GM18499 (cell line): ENCODE data around the gene TAL2.
A peak's percentile ranks its signal among the peaks of the same experiment; 100 is the strongest.

Experiments
- ATAC-seq: cut with Tn5 transposase; IDR thresholded peaks from one replicate; pipeline ENCODE4 v1.9.1; 2021; ENCODE audit warnings: moderate number of reproducible peaks; ENCODE audit not compliant: insufficient read depth, unreplicated experiment

TAL2 gene

GRCh38 chr9:105672711-105673234 is 10.5 kb downstream of the TAL2 start:
- peak; percentile 61 for ATAC-seq

GRCh38 chr9:105673850-105674387 is 11.7 kb downstream of the TAL2 start:
- ATAC-seq = no peak

- no peak for ATAC-seq
These were observed 14.2 kb downstream of the TAL2 start for GRCh38 chr9:105676351-105676923.

GRCh38 chr9:105678163-105678562 is 15.9 kb downstream of the TAL2 start:
- no peak for ATAC-seq

GRCh38 chr9:105678781-105679180 is 16.5 kb downstream of the TAL2 start:
- no peak for ATAC-seq

GRCh38 chr9:105679257-105680022 is 17.2 kb downstream of the TAL2 start:
- no peak for ATAC-seq

GRCh38 chr9:105681313-105681712 is 19.1 kb downstream of the TAL2 start:
- no peak for ATAC-seq

GRCh38 chr9:105681724-105682123 is 19.5 kb downstream of the TAL2 start:
- ATAC-seq = no peak

- no peak for ATAC-seq
These were observed 21.5 kb downstream of the TAL2 start for GRCh38 chr9:105683688-105684275.

GRCh38 chr9:105686936-105687335 is 24.7 kb downstream of the TAL2 start:
- no peak for ATAC-seq

GRCh38 chr9:105690742-105691141 is 28.5 kb downstream of the TAL2 start:
- no peak for ATAC-seq

GRCh38 chr9:105693435-105694189 is 31.4 kb downstream of the TAL2 start:
- peak; percentile 26 for ATAC-seq

- ATAC-seq = peak; percentile 26
These were observed 32.1 kb downstream of the TAL2 start, which contains the start of gene TMEM38B for GRCh38 chr9:105694190-105694847. Gene TMEM38B (plus strand): TSS chr9:105694541. CDS start chr9:105694661, 120 bp downstream.

- peak; percentile 39 for ATAC-seq
These were observed 32.8 kb downstream of the TAL2 start for GRCh38 chr9:105694848-105695581.

- no peak for ATAC-seq
These were observed 34.0 kb downstream of the TAL2 start for GRCh38 chr9:105696219-105696793.

- ATAC-seq = no peak
These were observed 35.6 kb downstream of the TAL2 start for GRCh38 chr9:105697871-105698270.

GRCh38 chr9:105698348-105698870 is 36.2 kb downstream of the TAL2 start:
- ATAC-seq = no peak

GRCh38 chr9:105700668-105701067 is 38.4 kb downstream of the TAL2 start:
- ATAC-seq = no peak

- no peak for ATAC-seq
These were observed 38.9 kb downstream of the TAL2 start for GRCh38 chr9:105701145-105701544.
